ENCODE measurements around the gene SPG7. TPM values are rescaled to one million over a fixed set of nuclear protein-coding genes. Genes with fewer than 3 reads are reported as not detected.

SPG7 gene
- total RNA-seq, 1 experiment from 2014 or later, result 119 TPM

DNA sequence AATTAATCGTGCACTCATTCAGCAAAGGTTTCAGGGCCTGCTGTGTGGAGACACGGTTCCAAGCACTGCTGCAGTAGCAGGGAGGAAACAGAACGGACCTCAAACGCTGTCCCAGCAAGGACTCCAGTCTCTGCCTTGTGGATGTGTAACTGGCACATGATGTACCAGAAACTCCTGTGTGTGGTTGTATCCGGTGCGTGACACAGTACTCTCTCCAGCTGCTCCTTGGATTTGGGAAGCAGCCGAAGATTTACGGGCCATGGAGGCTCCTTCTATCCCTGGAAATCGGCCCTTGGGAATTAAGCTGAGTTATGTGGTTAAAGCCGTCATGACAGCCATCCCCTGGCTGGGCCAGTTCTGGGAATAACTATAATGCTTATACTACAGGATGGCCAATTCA, 9.4 kb upstream of the SPG7 start:
- Histone ChIP-seq H4K8ac (replicated peaks; ENCODE audit: insufficient read length, low read depth, low read length) (no peak overlapping the region), H2AK5ac (ENCODE audit: insufficient read length, low read length) (no peak overlapping the region), H3K18ac (ENCODE audit: insufficient read length, low read depth, low read length) (no peak overlapping the region), H2AFZ (ENCODE audit: low read length) (no peak overlapping the region), H3K4me1 (ENCODE audit: insufficient read depth, low read length) (no peaks in the 10 kb centered on the region), H3K23ac (ENCODE audit: insufficient read length, low read depth, low read length) (no peak overlapping the region), H3T11ph (ENCODE audit: low read length) (no peak overlapping the region), H2BK20ac (ENCODE audit: low read depth, low read length, poor library complexity, severe bottlenecking) (no peak overlapping the region), H2BK5ac (ENCODE audit: insufficient read length, low read length) (no peak overlapping the region), H3K4ac (ENCODE audit: low read depth, low read length) (no peak overlapping the region), H3K27ac (ENCODE audit: insufficient read length, low read depth, low read length) (no peak overlapping the region), H3K79me1 (ENCODE audit: insufficient read depth, low read depth, low read length, poor library complexity, severe bottlenecking) (no peaks in the 10 kb centered on the region), H3K14ac (ENCODE audit: insufficient read depth, low read length) (no peak overlapping the region), H3K9ac (ENCODE audit: extremely low read depth, insufficient read length, low read length) (no peak overlapping the region), H4K20me1 (ENCODE audit: control insufficient read depth, insufficient read depth, insufficient read length) (no peaks in the 10 kb centered on the region), H4K5ac (ENCODE audit: insufficient read length, low read depth, low read length) (no peak overlapping the region), H3K4me2 (ENCODE audit: insufficient read depth, insufficient read length, low read length) (no peak overlapping the region), H3K27me3 (ENCODE audit: insufficient read depth, low read length) (no peaks in the 10 kb centered on the region), H3K79me2 (ENCODE audit: insufficient read depth, low read length) (no peaks in the 10 kb centered on the region), H2BK120ac (ENCODE audit: low read depth, low read length, poor library complexity, severe bottlenecking) (no peak overlapping the region), H2BK15ac (ENCODE audit: low read depth, low read length) (no peak overlapping the region), H2BK12ac (ENCODE audit: insufficient read length, low read depth, low read length) (no peak overlapping the region), H3K9me3 (ENCODE audit: control insufficient read depth, low read depth, low read length) (no peaks in the 10 kb centered on the region), H3K56ac (ENCODE audit: insufficient read length, low read depth, low read length) (no peak overlapping the region), H3K23me2 (ENCODE audit: insufficient read length, low read depth, low read length, poor library complexity, severe bottlenecking) (no peaks in the 10 kb centered on the region), H4K91ac (ENCODE audit: insufficient read length, low read depth, low read length) (no peak overlapping the region)
- Mint-ChIP-seq H3K9me3 (no peaks in the 10 kb centered on the region), H3K4me1 (no peaks in the 10 kb centered on the region; a peak in 1 of 4 replicates), H3K27ac (no peak overlapping the region), H3K27me3 (ENCODE audit: low read depth) (no peaks in the 10 kb centered on the region), H3K4me3 (no peak overlapping the region), H3K36me3 (ENCODE audit: insufficient read depth in 1 of 3, low read depth in 3 of 3) (no peaks in the 10 kb centered on the region)
- DNase-seq, result no peak
- TF ChIP-seq, protein P1, sequence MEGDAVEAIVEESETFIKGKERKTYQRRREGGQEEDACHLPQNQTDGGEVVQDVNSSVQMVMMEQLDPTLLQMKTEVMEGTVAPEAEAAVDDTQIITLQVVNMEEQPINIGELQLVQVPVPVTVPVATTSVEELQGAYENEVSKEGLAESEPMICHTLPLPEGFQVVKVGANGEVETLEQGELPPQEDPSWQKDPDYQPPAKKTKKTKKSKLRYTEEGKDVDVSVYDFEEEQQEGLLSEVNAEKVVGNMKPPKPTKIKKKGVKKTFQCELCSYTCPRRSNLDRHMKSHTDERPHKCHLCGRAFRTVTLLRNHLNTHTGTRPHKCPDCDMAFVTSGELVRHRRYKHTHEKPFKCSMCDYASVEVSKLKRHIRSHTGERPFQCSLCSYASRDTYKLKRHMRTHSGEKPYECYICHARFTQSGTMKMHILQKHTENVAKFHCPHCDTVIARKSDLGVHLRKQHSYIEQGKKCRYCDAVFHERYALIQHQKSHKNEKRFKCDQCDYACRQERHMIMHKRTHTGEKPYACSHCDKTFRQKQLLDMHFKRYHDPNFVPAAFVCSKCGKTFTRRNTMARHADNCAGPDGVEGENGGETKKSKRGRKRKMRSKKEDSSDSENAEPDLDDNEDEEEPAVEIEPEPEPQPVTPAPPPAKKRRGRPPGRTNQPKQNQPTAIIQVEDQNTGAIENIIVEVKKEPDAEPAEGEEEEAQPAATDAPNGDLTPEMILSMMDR (conservative IDR thresholded peaks at IDR 0.05), result no peak
- WGBS (ENCODE audit: extremely low coverage, insufficient read length, low lambda C conversion rate), result no CpG with 5 or more reads among the region's 10 CpGs
